ENCODE measurements around the gene REPIN1. TPM values are rescaled to one million over a fixed set of nuclear protein-coding genes. Genes with fewer than 3 reads are reported as not detected.

Gene REPIN1
- total and polyA plus RNA-seq, 7 donors, result 50.9 to 131 (median 56.5) TPM

DNA sequence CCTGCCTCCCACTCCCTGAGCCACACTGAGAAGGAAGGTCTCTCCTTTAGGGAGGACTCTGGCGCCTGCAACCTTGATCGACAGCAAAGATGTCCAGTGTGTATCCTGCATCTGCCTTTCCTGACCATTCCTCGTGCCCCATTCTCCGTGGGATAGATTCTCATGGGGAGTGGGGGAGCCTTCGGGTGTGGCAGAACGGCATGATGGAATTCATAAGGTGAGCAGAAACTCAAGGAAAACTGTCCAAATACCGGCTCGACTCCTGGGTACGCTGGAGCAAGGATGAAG is 26.6 kb upstream of the REPIN1 start:
- H3K27me3 ChIP-seq, result no peaks in the 10 kb centered on the region
- H3K9me3 ChIP-seq, result no peaks in the 10 kb centered on the region
- H3K4me3 ChIP-seq, result peak overlapping the region; percentile 70 to 76 (median 72)
- intact Hi-C loops (cut with DNase I), result no loop called here
- peak overlapping the region; percentile 85 to 93 (median 91) for H3K27ac ChIP-seq
- 76 to 85% methylated on average over 9 of the region's 9 CpGs for WGBS, 2 donors
- DNase-seq, result no peak
- peaks cover 0 to 10% (median 4%) of the 10 kb centered on the region in 4 donors for H3K36me3 ChIP-seq
- TF ChIP-seq, protein P1, sequence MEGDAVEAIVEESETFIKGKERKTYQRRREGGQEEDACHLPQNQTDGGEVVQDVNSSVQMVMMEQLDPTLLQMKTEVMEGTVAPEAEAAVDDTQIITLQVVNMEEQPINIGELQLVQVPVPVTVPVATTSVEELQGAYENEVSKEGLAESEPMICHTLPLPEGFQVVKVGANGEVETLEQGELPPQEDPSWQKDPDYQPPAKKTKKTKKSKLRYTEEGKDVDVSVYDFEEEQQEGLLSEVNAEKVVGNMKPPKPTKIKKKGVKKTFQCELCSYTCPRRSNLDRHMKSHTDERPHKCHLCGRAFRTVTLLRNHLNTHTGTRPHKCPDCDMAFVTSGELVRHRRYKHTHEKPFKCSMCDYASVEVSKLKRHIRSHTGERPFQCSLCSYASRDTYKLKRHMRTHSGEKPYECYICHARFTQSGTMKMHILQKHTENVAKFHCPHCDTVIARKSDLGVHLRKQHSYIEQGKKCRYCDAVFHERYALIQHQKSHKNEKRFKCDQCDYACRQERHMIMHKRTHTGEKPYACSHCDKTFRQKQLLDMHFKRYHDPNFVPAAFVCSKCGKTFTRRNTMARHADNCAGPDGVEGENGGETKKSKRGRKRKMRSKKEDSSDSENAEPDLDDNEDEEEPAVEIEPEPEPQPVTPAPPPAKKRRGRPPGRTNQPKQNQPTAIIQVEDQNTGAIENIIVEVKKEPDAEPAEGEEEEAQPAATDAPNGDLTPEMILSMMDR (IDR thresholded peaks at IDR 0.05), result no peak
- no peak for TF ChIP-seq POLR2AphosphoS5 (IDR thresholded peaks at IDR 0.05)
- TF ChIP-seq POLR2A (IDR thresholded peaks at IDR 0.05), result no peak
- no peak for TF ChIP-seq EP300 (IDR thresholded peaks at IDR 0.05)
- peaks cover 0 to 49% (median 41%) of the 10 kb centered on the region in 4 donors for H3K4me1 ChIP-seq

DNA sequence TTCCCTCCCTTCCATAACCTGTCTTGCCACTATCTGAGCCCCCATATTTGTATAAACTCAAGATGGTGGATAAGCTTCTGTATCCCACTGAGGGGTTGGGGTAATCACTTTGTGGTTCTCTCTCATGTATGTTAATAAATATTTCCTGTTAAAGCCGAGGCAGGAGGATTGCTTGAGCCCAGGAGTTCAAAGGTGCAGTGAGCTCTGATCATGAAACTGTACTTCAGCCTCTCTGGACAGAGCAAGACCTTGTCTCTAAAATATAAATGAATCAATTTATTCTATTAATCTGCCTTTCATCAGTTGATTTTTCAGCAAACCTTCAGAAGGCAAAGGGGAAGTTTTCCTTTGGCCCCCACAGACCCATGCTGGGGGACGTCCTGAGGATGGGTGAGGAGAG is 25.4 kb upstream of the REPIN1 start:
- no peak for DNase-seq
- intact Hi-C loops (cut with DNase I), result no loop called here
- Histone ChIP-seq H3K36me3 (no peaks in the 10 kb centered on the region), H3K9me3 (no peaks in the 10 kb centered on the region), H3K4me3 (no peak overlapping the region), H3K27ac (no peak overlapping the region), H3K4me1 (peaks cover 0 to 39% (median 29%) of the 10 kb centered on the region in 4 donors), H3K27me3 (no peaks in the 10 kb centered on the region)
- TF ChIP-seq POLR2AphosphoS5 (IDR thresholded peaks at IDR 0.05) (no peak), POLR2A (IDR thresholded peaks at IDR 0.05) (no peak), EP300 (IDR thresholded peaks at IDR 0.05) (no peak)
- TF ChIP-seq, protein P1 (IDR thresholded peaks at IDR 0.05), result no peak
- whole genome bisulfite sequencing, 2 donors, result 76 to 86% methylated on average over 2 of the region's 2 CpGs

DNA sequence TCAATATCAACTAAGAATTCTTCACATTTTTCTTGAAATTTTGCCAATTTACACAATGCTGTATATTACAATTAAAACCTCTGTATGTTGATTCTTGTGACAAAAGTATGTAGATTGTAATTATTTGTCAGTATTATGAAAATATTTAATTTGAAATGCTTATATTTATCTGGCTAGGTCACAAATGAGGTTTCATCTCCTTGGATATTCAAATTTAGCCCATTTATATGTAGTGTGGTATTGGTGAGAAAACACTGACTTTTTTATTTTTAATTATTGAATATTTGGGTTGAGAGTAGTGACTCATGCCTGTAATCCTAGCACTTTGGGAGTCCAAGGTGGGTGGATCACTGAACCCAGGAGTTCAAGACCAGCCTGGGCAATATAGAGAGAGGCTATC is 24.3 kb upstream of the REPIN1 start:
- intact Hi-C loops (cut with DNase I), result no loop called here

DNA sequence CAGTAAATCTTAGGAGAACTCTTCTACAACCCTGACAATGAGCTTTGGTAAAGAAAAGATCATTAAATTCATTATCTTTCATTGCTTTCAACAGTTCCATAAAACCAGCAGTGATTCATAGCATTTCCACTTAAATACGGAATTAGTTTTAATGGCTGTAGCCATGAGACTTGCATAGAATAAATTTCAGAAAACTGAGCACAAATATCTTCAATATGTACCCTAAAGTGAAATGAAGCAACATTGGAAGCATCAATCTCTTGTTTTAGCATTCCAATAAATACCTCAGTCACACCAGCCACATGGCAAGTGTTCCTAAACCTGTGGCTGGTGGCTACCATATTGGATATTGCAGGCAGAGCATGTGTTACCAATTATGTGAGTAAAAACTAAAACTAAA is 23.6 kb upstream of the REPIN1 start:
- no peak for DNase-seq
- TF ChIP-seq POLR2AphosphoS5 (IDR thresholded peaks at IDR 0.05) (no peak), EP300 (IDR thresholded peaks at IDR 0.05) (no peak), POLR2A (IDR thresholded peaks at IDR 0.05) (no peak)
- TF ChIP-seq, protein P1 (IDR thresholded peaks at IDR 0.05), result no peak
- Histone ChIP-seq H3K36me3 (no peaks in the 10 kb centered on the region), H3K4me1 (peaks cover 0 to 22% (median 11%) of the 10 kb centered on the region in 4 donors), H3K27ac (no peak overlapping the region), H3K27me3 (no peaks in the 10 kb centered on the region), H3K9me3 (no peaks in the 10 kb centered on the region), H3K4me3 (no peak overlapping the region)
- intact Hi-C loops (cut with DNase I), result no loop called here
- 94 to 95% methylated on average over 1 of the region's 1 CpG for WGBS, 2 donors

More for the DNA sequence above, 24.3 kb upstream of the REPIN1 start:
- Histone ChIP-seq H3K4me3 (no peak overlapping the region), H3K4me1 (peaks cover 0 to 29% (median 18%) of the 10 kb centered on the region in 4 donors), H3K27ac (no peak overlapping the region), H3K9me3 (no peaks in the 10 kb centered on the region), H3K27me3 (no peaks in the 10 kb centered on the region), H3K36me3 (no peaks in the 10 kb centered on the region)
- DNase-seq, result no peak
- no peak for TF ChIP-seq POLR2AphosphoS5 (IDR thresholded peaks at IDR 0.05)
- TF ChIP-seq, protein P1 (IDR thresholded peaks at IDR 0.05), result no peak
- no peak for TF ChIP-seq EP300 (IDR thresholded peaks at IDR 0.05)
- TF ChIP-seq POLR2A (IDR thresholded peaks at IDR 0.05), result no peak

DNA sequence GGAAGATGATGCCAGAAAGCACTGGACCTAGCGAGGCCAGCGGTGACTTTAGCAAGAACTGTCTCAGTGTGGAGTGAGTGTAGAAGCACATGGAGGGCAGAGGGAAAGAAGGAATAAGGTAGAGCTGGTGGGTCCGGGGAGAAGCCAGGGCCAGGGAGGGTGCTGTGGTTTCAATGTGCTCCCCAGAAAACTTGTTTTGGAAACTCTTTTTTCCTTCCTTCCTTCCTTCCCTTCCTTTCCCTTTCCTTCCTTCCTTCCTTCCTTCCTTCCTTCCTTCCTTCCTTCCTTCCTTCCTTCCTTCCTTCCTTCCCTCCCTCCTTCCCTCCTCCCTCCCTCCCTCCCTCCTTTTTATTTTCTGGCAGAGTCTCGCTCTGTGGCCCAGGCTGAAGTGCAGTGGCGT is 21.7 kb upstream of the REPIN1 start:
- no peak for DNase-seq
- H3K4me3 ChIP-seq, result no peak overlapping the region
- TF ChIP-seq POLR2AphosphoS5 (IDR thresholded peaks at IDR 0.05) (no peak), EP300 (IDR thresholded peaks at IDR 0.05) (no peak), POLR2A (IDR thresholded peaks at IDR 0.05) (no peak)
- TF ChIP-seq, protein P1 (IDR thresholded peaks at IDR 0.05), result no peak
- WGBS, 2 donors, result 97% methylated on average over 5 of the region's 5 CpGs
- no peaks in the 10 kb centered on the region for H3K27me3 ChIP-seq
- H3K27ac ChIP-seq, result no peak overlapping the region
- peaks cover 0 to 5% (median 3%) of the 10 kb centered on the region in 4 donors for H3K4me1 ChIP-seq
- no peaks in the 10 kb centered on the region for H3K36me3 ChIP-seq
- intact Hi-C loops (cut with DNase I), result no loop called here
- H3K9me3 ChIP-seq, result no peaks in the 10 kb centered on the region

All from sigmoid colon (tissue), 7 donors.